BJ (cell line): ENCODE results near the gene NRAP. TPM values are rescaled to one million over a fixed set of nuclear protein-coding genes. Genes with fewer than 3 reads are reported as not detected.

Source experiments
- CTCF ChIA-PET: fragments of 350-600 bp; formaldehyde crosslinking; extraction: SDS; loops from one replicate; lab custom pipeline; 2021; ENCODE audit warnings: antibody characterized with exemption, inconsistent platforms; lab: Yijun Ruan, JAX
- POLR2A ChIA-PET: fragments of 300-600 bp; sonication (Branson Sonifier 250); formaldehyde crosslinking; extraction: SDS; loops from one replicate; lab custom pipeline; 2021; ENCODE audit warnings: antibody characterized with exemption; lab: Charles Lee
- DNase-seq: peaks from one replicate; pipeline ENCODE4 v3.0.0-alpha.2; 2011; ENCODE audit warnings: low read depth
- H3K27me3 ChIP-seq: 2 replicates; pipeline ENCODE4 v1.6.0; 2011; ENCODE audit warnings: low read length; ENCODE audit not compliant: control insufficient read depth, insufficient read depth
- H3K36me3 ChIP-seq: 2 replicates; pipeline ENCODE4 v1.5.1; 2011; ENCODE audit warnings: low read length; ENCODE audit not compliant: control insufficient read depth, insufficient read depth
- H3K4me3 ChIP-seq: 2 replicates; pipeline ENCODE4 v1.5.1; 2011; ENCODE audit warnings: low read depth, mild to moderate bottlenecking, control low read depth, low read length
- CTCF ChIP-seq: IDR thresholded peaks from 2 replicates; pipeline ENCODE4 v1.5.1; 2011; ENCODE audit warnings: low read depth, mild to moderate bottlenecking, control low read depth, inconsistent platforms, low read length, moderate library complexity; ENCODE audit not compliant: insufficient read depth
- polyA plus RNA-seq: library from polyadenylated mRNA; depleted of rRNA; stranded (reverse); fragments of >200 nt; gene quantifications from 2 replicates; pipeline ENCODE4 v1.2.3, GENCODE V29; 2011

NRAP gene
- polyA plus RNA-seq, 1 experiment = not detected

- no peaks in the 10 kb centered on the region for H3K27me3 ChIP-seq
- ChIA-PET POLR2A (no interaction called here), CTCF (interaction anchor here (0.5 kb wide), 1 partner anchor 78 kb away, joined by 3 read pairs; no protein-coding TSS in a partner anchor)
- no peak for TF ChIP-seq CTCF
- H3K4me3 ChIP-seq = no peak overlapping the region
- DNase-seq = no peak
- H3K36me3 ChIP-seq = no peaks in the 10 kb centered on the region
These were observed 77.9 kb downstream of the NRAP start for GRCh38 chr10:113585949-113586348.

DNA sequence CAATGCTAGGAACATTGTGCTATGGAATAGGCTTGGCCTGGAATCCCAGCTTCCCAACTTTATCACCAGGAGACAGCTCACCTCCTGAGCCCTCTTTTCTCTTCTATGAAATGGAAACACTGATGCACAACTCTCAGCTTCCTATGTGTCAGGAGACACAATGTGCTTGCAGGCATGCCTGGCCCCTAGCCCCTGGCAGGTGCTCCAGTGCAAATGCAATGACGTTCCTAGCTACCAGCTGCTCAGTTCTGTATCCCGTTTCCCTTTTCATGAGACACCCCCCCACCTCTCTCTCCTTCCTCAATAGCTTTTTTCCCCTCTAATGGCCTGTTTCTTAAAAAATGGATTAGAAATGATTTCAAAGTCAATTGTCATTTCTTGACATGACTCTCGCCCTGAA lies 80.3 kb downstream of the NRAP start:
- Histone ChIP-seq H3K36me3 (no peaks in the 10 kb centered on the region), H3K4me3 (no peak overlapping the region), H3K27me3 (no peaks in the 10 kb centered on the region)
- DNase-seq = no peak
- ChIA-PET CTCF (interaction anchor here (1.5 kb wide), 1 partner anchor 9 kb away, joined by 3 read pairs; no protein-coding TSS in a partner anchor), POLR2A (no interaction called here)
- no peak for TF ChIP-seq CTCF

- POLR2A ChIA-PET = no interaction called here
These were observed 82.7 kb downstream of the NRAP start for GRCh38 chr10:113581092-113581491.

GRCh38 chr10:113578773-113579172 lies 85.1 kb downstream of the NRAP start:
- ChIA-PET POLR2A (no interaction called here), CTCF (no interaction called here)
- DNase-seq = no peak
- H3K4me3 ChIP-seq = no peak overlapping the region
- no peaks in the 10 kb centered on the region for H3K27me3 ChIP-seq
- TF ChIP-seq CTCF = no peak
- no peaks in the 10 kb centered on the region for H3K36me3 ChIP-seq

More at GRCh38 chr10:113581092-113581491, 82.7 kb downstream of the NRAP start:
- H3K27me3 ChIP-seq = no peaks in the 10 kb centered on the region
- TF ChIP-seq CTCF = no peak
- no peak overlapping the region for H3K4me3 ChIP-seq
- H3K36me3 ChIP-seq = no peaks in the 10 kb centered on the region
- DNase-seq = no peak
- CTCF ChIA-PET = no interaction called here

DNA sequence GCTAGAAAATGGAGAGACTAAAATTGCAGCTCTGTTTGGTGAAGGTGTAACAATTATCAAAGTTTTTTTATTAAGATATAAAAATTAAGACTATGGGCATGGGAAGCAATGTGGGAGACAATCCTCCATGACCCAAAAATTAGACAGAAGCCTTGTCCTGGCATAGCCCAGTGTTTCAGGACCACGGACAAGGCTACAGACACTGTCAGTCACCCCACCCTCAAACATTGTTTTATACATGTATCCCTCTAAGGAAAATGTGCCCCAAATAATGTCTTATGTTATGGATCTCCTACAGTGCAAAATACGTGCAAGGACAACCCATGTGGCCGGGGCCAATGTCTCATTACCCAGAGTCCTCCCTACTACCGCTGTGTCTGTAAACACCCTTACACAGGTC lies 87.0 kb downstream of the NRAP start:
- DNase-seq = no peak
- ChIA-PET CTCF (interaction anchor here (1.2 kb wide), 1 partner anchor 19 kb away, joined by 3 read pairs; no protein-coding TSS in a partner anchor), POLR2A (no interaction called here)
- TF ChIP-seq CTCF = no peak
- Histone ChIP-seq H3K4me3 (no peak overlapping the region), H3K36me3 (no peaks in the 10 kb centered on the region), H3K27me3 (no peaks in the 10 kb centered on the region)
